Stimulated activated CD4-positive, alpha-beta T cell treated with anti-CD3 and anti-CD28 coated beads, Interleukin-15, amount 100 ng/mL, for 1 hour (primary cell): Measurements from ENCODE around the gene MEMO1.
"Not testable (repeated sequence)": the region's sequence is repeated elsewhere in the genome, so short reads cannot be mapped to it uniquely, and the experiment has no call there.

ENCODE experiments used
- DNase-seq, 2 donors: peaks; one replicate each; pipeline ENCODE4 v3.0.0-alpha.2; 2020; ENCODE audit warnings: low read depth in 1 of 2, low spot score in 1 of 2

The MEMO1 gene

DNA sequence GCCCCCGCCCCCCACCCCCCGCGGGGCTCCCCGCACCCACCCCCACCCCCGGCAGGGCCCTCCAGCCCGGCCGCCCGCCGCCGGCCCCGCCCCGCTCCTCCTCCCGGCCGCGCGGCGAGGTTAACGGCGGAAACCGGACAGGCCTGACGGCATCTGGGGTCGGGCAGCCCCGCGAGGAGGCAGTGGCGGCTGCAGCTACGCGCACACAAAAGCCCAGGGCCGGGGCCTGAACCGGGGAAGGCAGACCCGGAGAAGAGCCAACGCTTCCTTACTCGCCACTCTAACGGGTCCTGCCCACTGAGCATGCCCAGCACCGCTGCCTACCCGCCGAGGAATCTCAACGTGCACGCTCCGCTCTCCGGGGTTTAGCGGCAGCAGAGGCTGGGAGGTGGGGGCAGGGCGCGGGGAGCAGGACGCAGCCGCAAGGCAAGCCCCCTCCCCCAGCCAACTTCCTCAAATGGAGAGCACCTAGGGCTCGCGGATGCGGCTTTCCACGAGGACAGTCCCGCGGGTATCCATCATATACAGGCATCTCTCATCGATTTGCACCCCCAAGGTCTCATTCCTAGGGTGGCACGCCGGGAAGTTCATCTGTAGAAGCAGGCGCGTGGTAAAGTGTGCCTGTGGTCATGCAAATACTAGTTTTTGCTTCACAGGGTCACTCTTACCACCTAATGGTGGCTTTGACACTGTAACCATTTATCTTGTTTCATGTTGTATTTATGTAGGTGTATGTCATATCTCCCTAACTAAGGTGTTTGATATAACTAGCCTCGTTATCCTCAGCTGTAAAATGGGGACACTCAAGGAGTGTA is at the start of gene MEMO1:
TSS of gene MEMO1 (minus strand) at position 339 of the 815 bp plus-strand sequence. CDS start 761 bp downstream, outside the sequence.
- peak; percentile 78 to 92 for DNase-seq

DNA sequence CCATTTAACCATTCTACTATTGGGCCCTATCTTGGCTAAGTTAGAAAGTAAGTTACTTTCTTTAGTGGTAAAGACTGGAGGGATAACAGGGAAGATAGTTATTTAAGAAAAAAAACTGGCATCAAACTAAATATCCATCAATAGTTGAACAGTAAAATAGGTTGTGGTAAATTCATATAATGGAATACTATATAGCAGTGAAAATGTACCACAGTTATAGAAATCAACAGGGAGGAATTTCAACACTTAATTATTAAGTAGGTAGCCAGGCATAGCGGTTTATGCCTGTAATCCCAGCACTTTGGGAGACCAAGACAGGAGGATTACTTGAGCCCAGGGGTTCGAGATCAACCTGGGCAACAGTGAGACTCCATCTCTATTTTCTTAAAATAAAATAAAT is 49.5 kb upstream of the MEMO1 start:
- no peak for DNase-seq

GRCh38 chr2:32058130-32058529 is 47.3 kb upstream of the MEMO1 start:
- no peak for DNase-seq

- DNase-seq, result not testable (repeated sequence)
Measured at GRCh38 chr2:32054583-32054982, 43.8 kb upstream of the MEMO1 start.

- no peak for DNase-seq
Measured at GRCh38 chr2:32051836-32052439, 41.1 kb upstream of the MEMO1 start.

DNA sequence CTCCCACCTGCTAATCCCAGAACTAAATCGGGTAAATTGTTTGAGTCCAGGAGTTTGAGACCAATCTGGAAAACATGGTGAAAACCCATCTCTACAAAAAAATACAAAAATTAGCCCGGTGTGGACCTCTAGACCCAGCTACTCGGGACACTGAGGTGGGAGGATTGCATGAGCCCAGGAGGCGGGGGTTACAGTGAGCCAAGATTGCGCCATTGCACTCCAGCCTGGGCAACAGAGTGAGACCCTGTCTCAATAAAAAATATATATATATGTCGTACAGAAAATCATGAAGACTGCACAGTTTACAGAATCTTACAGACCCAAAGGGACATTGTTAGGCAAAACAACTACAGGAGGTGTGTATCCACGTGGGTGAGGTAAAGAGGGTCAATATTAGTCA is 32.8 kb upstream of the MEMO1 start:
- DNase-seq, result no peak

DNA sequence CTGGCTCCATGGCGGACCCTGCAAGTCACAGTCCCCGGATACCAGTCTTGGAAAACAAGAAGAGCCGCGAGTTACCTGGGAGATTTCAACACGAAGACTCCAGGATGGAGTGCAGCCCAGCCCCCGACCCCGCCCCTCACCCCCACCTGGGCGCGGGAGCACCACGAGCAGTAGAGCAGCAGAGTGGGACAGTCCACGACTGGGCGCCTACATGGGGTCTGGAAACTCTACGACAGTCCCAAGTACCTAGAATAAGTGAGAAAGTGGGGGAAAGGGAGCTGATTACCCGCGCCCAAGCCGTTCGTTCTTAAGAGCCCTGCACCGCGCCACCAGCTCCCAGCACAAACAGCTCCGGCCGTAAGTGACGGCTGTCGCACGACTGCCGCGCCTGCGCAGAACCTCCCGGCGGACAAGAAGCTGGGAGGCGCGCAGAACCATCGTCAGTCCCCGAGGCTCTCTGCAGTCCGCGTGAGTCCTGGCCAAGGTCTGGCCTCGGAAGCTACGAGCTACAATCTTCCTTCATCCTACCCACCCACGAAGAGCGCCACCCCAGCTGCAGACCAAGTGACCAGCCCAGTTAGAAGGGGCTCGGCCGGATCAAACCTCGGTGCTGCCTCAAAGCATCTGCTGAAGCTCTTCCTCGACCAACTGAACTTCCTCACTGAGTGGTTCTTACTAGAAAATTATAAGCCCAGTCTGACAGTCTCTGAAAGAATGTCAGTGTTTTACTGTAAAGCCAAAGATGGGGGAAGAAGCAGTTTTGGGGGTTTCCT is 28.8 kb upstream of the MEMO1 start, which contains the start of gene DPY30:
TSS of gene DPY30 (minus strand) at position 359 of the 773 bp plus-strand sequence. CDS start at position 10, 349 bp downstream.
- peak; percentile 73 to 85 for DNase-seq

GRCh38 chr2:32034198-32034887 is 23.5 kb upstream of the MEMO1 start:
- DNase-seq, result not testable (repeated sequence)

GRCh38 chr2:32018789-32019482 is 8.1 kb upstream of the MEMO1 start:
- DNase-seq, result not testable (repeated sequence)

DNA sequence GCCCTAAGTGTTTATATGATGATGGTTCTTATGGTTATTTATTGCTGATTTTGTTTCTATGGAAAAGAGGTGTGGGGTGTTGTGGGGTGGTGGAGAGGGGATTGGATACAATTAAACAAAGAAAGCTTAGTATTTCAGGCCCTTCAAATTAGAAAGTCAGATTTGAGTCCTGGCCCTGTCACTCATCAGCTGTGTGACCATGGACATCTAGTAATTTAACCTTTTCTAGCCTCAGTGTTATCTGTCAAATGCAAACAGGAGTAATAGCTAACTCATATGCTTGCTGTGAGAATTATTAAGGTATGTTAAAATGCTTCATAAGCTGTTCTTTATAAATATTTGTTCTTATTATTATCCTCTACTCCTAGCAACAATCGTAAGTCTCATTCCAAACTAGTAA is 2.1 kb upstream of the MEMO1 start:
- DNase-seq, result no peak

- no peak for DNase-seq
Measured at GRCh38 chr2:32011485-32011960, 715 bp upstream of the MEMO1 start.

- DNase-seq, result peak; percentile 35 to 50
Measured at GRCh38 chr2:32010280-32010669, 533 bp downstream of the MEMO1 start.

- DNase-seq, result peak in 1 of 2 donors; percentile 15
Measured at GRCh38 chr2:32009516-32010256, 1.1 kb downstream of the MEMO1 start.

DNA sequence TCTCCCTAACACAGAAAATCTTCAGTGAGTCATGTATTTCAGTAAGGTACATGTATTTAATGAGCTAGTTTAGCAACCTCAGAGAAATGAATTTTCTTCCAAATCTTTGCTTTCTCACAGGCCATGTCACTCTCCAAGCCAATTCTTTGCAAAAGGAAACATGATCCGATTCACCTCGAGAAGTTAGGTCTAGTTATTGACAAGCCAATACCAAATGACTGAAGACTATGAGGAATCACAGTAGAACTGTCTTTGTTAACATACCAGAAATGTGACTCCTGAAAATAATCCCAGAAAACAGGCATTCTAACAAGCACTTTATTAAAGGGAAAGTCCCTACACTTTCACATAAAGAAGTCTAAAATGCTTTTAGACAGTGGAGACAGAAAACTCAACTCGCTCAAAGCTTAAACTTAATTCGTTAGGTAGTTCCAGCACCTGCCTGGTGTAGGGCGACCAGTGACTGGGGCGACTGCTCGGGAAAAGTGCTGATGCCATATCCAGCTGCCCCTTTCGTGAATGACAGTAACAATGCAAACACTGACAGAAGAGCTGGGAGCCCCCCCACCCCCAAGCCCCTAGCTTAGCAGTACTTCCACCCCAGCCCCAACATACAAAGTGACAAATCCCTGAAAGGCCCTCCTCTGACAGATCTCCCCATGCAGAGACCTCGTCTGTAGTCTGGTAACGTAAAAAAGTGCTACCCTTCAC is 1.8 kb downstream of the MEMO1 start:
- DNase-seq, result no peak

- DNase-seq, result no peak
Measured at GRCh38 chr2:32007121-32007391, 3.8 kb downstream of the MEMO1 start.

DNA sequence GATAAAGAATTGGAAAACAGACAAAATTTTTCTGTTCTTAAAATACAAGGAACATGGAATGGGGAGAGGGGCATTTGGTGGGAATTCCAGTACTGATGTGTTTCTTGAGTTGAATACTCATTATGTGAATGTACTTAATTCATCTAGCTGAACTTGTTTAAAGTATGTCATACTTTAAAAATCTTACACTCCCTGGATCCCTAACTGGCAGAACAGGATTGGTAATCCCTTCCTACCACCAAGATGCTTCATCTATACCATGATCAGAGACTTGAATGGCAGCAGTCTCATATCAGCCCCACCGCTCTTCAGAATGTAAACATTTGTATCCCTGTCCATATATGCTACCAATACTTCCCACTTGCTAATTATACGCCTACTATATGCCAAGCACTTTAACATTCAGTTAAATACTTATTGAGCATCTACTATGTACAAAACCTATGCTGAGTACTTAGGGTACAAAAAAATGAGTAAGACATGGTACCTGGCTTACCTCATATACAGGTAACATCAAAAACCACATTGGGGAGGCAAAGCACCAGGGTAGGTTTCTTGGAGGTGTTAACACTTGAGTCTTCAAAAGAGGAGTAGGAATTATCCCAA is 5.3 kb downstream of the MEMO1 start:
- no peak for DNase-seq

DNA sequence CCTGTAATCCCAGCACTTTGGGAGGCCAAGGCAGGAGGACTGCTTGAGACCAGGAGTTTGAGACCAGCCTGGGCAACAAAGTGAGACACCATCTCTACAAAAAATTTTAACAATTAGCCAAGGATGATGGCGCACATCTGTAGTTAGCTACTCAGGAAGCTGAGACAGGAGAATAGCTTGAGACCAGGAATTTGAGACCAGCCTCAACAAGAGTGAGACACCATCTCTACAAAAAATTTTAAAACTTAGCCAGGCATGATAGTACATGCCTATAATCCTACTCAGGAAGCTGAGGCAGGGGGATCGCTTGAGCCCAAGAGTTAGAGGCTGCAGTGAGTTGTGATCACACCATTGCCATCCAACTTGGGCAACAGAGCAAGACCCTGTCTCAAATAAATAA is 7.0 kb downstream of the MEMO1 start:
- DNase-seq, result no peak

DNA sequence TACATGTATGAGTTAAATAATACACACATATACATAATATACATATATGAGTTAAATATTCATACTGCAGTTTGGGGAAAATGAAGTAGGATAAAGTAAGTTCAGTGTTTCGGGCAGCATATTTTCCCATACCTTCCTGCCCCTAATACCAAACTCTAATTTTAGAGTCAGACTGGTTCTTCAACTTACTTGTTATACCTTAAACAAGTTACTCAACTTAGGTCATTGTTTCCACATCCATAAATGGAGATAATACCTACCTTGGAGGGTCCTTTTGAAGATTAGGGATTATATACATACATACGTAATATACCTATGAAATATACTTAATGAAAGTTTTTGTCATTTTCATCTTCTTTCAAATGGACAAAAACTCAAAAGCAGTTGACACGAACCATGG is 8.4 kb downstream of the MEMO1 start:
- DNase-seq, result no peak

DNA sequence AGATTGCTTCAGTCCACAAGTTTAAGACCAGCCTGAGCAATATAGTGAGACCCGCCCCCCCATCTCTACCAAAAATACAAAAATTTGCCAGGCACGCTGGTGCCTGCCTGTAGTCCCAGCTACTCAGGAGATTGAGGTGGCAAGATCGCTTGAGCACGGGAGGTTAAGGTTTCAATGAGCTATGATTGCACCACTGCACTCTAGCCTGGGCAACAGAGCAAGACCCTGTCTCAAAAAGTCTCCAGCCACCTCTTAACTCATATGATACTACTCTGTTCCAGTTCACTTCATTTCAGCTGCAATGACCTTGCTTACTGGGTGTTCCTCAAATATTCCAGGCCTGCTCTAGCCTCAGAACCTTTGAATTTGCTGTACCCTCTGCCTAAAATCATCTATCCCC is 11.4 kb downstream of the MEMO1 start:
- DNase-seq, result no peak
